ENCODE measurements around the gene HLA-E.

GRCh38 chr6:30490026-30490876 is 942 bp downstream of the HLA-E start:
- TF ChIP-seq CTCF (IDR thresholded peaks at IDR 0.05) (no peak), POLR2A (IDR thresholded peaks at IDR 0.05) (no peak), EP300 (IDR thresholded peaks at IDR 0.05) (no peak)

Data from sigmoid colon (tissue), 4 donors.